Hepatic stellate cell (primary cell): ENCODE data around the gene PTPRD.

Experiments used
- DNase-seq: peaks from one replicate; pipeline ENCODE4 v3.0.0; 2011; ENCODE audit warnings: low spot score

PTPRD gene

GRCh38 chr9:10172476-10172875 is 440.3 kb downstream of the PTPRD start:
- no peak for DNase-seq

- no peak for DNase-seq
These were observed 444.6 kb downstream of the PTPRD start for GRCh38 chr9:10168241-10168640.

DNA sequence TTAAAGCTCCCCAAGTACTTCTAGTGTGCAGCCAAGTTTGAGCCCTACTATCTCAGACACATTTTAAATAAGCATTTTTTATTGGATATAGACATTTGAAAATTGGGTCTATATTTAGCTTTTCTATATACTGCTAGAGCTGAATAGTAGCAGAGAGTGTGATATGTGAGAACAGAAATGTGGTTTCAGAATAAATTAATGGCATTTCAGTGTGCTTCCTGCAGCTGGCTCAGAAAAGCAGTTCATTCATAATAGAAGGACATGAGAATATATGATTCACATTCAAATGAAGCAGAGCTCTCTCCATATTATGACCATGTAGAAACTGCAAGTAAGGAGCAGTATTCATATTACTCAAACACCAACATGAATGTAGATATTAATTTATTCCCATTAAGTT is 464.0 kb downstream of the PTPRD start:
- no peak for DNase-seq

DNA sequence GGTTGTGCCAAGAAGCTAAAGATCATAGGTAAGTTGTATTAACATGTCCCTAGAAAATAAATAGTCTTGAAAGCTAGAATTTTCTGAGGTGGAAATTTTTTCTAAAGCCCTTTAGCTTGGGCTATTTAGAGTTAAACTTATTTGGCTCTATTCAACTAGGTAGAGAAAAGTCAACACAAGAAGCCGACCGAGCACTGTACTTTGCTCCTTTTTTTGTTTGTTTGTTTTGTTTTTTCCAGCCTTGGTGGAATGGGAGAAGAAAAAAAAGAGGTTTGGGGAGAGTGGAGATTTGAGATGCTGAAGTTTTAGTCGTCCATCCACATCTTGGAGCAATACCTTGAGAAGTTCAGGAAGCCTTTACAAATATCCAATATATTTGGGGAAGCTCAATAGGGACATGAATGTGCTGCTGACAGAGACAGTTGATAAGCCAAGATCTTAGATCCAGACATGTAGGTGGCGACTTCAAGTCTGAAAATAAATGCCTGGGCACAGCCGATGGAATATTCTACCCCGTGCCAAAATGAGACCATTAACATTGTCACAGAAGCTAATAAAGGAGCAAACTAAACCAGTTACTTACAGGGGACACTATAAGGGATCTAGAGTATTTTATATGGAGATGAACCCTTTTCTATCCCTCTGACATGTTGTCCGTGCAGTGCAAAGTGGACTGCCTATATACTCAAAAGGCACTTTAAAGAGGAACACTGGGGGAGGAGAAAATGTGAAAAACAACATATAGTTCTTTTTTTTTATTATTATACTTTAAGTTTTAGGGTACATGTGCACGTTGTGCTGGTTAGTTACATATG is 466.1 kb downstream of the PTPRD start:
- no peak for DNase-seq

GRCh38 chr9:10144355-10144754 is 468.4 kb downstream of the PTPRD start:
- DNase-seq = no peak

DNA sequence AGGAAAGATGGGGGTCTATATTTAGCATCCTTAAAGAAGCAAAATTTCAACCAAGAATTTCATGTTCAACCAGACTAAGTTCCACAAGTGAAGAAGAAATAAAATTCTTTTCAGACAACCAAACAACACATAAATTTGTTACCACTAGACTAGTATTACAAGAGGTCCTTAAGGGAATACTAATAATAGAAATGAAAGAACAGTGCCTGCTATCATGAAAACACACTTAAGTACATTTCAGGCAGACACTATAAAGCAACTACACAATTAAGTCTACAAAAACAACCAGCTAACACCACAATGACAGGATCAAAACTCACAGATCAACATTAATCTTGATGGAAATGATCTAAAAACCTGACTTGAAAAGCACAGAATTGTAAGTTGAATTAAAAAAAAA is 477.2 kb downstream of the PTPRD start:
- no peak for DNase-seq

GRCh38 chr9:10134266-10134665 is 478.5 kb downstream of the PTPRD start:
- no peak for DNase-seq

- no peak for DNase-seq
These were observed 482.6 kb downstream of the PTPRD start for GRCh38 chr9:10130061-10130675.

- no peak for DNase-seq
These were observed 484.9 kb downstream of the PTPRD start for GRCh38 chr9:10127867-10128266.

GRCh38 chr9:10112798-10113197 is 500.0 kb downstream of the PTPRD start:
- DNase-seq = no peak

DNA sequence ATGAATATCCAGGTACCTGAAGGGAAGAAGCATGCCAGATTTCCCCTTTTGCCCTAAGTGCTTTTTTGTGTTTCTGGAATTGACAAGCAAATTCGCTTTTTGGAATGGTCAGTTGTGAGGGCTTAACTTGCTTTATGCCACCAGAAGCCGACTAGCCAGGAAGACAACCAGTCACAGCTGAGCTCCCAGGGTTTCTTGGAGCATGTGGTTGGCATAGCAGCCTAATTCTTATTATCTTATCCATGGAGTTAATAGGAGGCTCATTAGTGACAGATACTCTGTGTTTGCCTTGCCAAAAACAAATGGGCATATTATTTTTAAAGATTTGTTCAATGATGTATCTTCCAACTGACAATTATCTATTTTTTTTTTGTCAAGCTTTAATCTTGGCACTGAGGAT is 500.7 kb downstream of the PTPRD start:
- DNase-seq = no peak

GRCh38 chr9:10108815-10109214 is 504.0 kb downstream of the PTPRD start:
- no peak for DNase-seq

- DNase-seq = no peak
These were observed 508.0 kb downstream of the PTPRD start for GRCh38 chr9:10104774-10105173.

DNA sequence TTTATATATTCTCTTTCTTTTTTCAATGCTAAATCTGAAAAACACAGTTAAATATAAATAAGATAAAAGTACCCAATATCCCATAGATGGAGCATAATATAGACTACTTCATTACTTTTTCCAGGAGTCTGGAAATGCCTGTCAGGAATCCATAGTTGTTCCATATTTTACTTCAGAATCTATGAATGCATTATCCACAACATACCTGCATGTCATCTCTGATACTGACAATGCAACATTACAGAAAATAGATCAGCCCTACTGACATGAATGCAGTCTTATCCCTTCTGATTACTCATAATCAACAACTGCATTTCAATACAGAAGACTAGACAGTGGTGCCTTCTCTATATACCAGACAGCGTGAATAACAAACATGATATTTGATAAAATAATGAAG is 517.6 kb downstream of the PTPRD start:
- DNase-seq = no peak

GRCh38 chr9:10094563-10094962 is 518.2 kb downstream of the PTPRD start:
- no peak for DNase-seq

DNA sequence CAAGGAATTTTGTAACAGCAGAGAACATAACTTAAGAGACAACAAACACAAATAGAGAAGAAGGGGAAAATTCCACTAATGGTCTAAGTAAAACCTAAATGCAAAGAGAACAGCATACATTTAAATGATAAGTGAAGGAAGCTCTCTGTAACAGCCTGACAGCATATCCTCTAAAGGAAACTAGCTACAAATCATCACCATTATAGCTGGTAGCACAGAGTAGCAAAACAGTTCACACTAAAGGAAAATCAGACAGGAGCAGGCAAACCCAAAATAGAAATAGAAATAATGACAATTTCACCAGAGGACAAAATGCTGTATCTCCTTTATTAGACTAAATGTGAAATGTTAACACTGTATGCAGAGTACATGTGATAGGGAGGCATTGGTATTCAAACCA is 532.8 kb downstream of the PTPRD start:
- no peak for DNase-seq

- DNase-seq = no peak
These were observed 533.4 kb downstream of the PTPRD start for GRCh38 chr9:10079284-10079964.

DNA sequence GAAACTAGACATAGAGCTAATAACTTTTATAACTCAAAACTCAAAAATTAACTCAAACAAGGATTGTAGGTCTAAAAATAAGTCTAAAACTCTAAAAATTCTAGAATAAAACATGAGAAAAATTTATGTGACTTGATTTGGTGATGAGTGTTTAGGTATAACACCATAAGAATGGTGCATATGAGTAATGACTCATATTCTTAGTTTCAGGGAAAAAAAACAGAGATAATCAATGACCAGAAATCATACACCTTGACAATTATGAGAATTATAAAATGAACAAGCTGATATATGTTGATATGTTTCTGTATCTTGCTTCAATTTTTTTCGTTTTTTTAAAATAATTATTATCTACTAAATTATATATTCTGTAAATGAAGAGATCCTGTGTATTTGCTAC is 541.2 kb downstream of the PTPRD start:
- no peak for DNase-seq

DNA sequence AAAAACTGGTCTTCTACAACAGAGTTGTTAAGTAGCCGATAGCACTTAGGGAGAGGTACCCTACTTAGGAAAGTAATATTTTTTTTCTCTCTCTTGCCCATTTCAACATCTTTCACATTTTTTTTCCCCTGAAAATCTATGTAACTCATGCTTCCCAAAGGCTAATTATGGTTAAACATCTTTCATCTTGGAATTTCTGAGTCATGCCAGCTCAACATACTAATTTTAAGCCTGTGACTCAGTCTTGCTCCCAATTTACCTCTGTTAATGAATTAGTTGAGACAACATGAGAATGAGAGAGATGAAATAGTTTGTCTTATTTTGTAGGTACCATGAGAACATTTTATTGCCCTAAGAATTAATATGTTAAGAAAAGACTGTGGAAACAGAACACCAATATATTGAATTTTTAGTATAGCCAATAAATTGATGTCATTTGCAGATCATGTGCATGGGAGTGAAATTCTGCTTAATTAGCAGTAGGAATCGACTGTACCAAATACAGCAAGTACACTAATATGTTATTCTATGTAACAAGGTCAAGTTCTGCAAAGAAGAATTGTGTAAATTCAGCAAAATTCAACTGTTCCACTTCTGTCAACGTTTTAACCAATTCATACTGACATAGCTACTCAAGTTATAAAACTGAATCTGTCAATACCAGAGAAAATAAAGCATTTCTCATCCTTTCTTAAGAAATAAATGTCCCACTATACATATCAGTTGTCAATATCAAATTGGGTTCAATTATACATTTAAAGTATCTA is 550.0 kb downstream of the PTPRD start:
- no peak for DNase-seq

GRCh38 chr9:10059044-10059443 is 553.8 kb downstream of the PTPRD start:
- no peak for DNase-seq

DNA sequence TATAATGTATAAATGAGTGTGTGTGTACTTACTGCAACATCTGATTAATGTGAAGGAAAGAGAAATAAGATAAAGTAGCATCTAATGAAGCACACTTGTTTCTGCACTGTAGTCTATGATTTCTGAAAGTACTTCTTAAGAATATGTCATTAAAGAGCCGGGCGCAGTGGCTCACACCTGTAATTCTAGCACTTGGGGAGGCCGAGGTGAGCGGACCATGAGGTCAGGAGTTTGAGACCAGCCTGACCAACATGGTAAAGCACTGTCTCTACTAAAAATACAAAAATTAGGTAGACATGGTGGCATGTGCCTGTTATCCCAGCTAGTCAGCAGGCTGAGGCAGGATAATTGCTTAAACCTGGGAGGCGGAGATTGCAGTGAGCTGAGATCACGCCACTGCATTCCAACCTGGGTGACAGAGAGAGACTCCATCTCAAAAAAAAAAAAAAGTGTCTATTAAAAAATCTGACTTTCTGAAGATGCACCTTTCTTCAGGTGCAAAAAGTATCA is 556.9 kb downstream of the PTPRD start:
- no peak for DNase-seq

DNA sequence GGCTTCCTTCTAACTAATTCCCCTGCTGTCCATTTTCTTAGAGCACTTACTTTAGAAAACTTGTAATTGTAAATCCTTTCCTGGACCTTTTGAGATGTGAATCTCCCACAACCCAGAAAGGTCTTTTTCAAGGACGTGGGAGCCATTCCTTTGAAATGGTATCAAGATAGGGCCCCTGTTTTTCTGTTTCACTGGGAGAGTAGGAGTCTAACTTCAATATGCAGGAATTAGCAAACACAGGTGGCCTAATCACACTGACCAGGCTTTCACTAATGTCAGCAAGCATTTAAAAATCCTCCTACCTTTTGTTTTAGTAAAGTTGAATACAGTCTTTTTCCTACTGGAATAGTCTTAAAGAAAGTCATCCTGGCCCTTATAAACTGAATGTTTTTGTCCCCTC is 558.3 kb downstream of the PTPRD start:
- no peak for DNase-seq
